NCI-H1092 treated with DMSO at 0.1 percent for 48 hours (cell line): ENCODE data around the gene TPT1.

Experiments used
- DNase-seq: peaks from one replicate; lab custom pipeline; 2025; lab: John Stamatoyannopoulos, UW

TPT1 gene

DNA sequence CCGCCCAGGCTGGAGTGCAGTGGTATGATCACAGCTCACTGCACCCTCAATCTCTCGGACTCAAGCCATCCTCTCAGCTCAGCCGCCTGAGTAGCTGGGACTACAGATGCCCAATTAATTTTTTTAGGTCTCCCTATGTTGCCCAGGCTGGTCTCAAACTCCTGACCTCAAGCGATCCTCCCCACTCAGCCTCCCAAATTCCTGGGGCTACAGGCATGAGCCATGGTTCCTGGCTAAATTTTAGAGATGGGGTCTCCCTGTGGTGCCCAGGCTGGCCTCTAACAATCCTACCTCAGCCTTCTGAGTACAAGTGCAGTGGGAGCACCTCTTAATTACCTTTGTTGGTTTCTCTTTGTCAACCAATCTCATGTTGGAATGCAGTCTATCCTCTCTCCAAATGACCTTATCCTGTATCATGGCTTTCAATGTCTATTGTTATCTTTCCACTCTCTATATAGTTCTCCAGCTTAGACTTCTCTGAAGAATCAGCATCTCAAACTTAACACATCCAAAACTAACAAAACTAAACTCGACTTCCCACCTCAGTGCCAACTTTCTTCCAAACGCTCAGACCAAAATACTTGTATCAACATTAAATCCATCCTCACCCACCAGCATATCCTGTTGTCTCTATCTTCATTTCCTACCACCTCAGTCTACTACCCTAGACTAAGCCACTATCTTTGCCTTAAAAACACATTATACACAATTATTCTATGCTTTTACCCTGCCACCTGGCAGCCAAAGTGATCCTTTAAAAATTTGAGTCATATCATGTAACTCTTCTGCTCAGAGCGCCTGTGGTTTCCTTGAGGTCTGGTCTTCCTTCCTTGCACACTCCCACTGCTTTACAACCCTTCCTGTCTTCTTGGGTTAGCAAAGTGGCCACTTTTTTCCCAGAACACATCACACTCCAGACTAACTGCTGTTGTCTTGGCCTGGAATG, 6.7 kb downstream of the TPT1 start:
- no peak for DNase-seq

DNA sequence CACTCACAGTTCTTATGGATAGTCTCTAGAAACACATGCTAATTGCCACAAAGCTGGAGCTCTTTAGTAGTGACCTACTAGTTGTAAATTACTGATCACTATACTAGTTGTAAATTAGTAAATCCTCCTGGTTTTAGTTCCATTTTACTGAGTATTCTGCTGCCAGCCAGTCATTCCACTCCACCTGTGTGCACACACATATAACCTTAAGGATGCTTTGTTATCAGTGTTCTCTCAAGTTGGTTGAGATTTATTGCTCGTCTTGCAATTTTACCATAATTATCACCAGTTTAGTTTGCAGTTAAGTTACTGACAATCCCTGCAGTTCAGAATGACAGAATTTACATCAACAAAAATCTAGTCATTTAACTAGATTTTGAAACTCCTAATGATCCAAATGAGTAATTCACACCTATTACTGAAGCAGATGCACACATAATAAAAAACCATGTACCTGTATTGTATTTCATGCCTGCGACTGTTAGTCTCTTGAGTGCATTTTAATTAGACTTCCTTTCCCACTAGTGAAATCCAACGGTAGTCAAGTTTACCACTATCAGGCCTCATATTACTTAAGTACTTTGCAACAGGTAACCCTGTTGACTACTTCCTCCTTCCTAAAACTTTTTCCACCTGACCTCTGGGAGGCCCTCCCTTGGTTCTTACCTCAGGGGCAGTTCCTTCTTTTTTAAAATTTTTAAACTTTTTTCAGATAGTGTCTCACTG, 7.6 kb downstream of the TPT1 start:
- DNase-seq = no peak

DNA sequence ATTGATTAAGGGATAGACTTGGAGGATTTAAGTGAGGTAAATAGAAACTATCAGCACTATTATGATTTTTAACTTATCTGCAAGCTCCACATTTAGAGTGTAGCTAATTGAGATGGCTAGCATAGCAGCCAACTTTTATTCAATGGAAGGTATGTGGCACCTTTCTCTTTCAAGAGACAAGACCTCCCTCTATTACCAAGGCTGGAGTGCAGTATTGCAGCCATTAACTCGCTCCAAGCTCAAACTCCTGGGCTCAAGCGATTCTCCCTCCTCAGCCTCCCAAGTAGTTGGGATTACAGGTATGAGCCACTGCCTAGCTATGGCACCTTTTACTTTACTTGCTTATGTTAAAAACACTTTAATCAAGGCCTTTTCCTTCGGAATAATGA, 8.2 kb downstream of the TPT1 start:
- no peak for DNase-seq

DNA sequence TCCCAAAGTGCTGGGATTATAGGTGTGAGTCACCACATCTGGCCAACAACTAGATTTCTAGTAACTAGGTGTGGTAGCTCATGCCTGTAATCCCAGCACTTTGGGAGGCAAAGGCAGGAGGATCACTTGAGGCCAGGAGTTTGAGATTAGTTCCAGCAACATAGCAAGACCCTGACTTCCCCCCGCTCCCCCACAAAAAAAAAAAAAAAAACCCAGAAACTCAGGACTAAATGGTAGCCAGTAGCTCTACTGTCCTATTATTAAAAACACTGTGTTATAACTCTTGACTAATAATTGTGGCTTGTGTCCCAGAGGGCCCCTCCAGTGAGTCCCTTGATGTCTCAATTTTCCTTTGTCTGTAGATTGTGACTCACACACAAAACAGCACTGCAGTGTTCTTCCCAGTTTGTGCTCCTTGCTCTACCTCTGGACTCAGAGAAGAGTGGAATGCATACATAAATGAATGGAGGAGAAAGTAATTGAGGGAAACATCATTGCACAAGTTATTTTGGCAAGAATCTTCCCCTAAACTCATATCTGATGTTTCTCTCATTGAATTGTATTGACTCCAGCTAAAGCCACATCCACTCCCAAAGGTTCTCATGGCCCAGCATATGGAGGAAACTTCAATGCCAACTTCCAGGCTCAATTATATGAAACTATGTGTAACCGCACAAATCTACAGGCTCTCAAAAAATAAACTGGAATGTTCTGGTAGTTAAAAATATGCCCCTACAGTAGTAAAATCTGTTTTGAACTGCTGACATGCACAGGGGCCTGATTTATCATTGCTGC, 8.8 kb downstream of the TPT1 start:
- DNase-seq = no peak

DNA sequence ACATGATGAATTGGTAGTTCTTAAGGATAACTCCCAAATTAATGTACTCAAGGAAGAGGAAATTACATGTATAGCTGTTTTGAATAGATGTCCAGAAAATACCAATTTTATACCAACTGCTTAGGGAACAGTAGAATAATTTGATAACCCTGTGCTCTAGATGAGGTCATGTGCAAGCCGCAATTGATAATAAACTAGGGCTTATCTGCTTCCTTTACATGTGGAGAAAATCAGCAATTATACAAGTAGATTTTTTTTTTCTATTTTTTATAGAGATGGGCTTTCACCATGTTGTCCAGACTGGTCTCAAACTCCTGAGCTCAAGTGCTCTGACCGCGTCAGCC, 9.3 kb downstream of the TPT1 start:
- no peak for DNase-seq

DNA sequence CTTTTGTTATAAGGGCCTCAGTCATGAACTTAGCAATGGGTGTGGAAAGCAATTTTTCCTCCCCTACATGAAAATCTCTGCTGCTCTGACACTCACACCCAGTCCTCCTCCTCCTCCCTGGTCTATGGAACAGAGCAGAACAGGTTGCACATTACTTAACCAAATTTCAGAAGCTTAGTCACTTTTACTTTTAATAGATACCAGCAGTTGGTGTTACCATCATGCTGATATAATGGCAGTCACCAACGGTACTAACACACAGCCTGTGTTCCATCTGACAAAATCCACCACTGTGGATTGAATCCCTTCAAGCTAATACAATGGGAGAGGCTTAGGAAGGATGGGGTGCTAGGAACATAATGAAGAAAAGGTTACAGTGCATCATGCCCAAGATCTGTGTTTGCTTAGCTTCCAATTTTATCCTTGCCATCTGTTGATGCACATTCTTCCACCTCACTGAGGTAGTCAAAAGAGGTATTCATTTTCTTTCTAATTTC, 9.8 kb downstream of the TPT1 start:
- no peak for DNase-seq

DNA sequence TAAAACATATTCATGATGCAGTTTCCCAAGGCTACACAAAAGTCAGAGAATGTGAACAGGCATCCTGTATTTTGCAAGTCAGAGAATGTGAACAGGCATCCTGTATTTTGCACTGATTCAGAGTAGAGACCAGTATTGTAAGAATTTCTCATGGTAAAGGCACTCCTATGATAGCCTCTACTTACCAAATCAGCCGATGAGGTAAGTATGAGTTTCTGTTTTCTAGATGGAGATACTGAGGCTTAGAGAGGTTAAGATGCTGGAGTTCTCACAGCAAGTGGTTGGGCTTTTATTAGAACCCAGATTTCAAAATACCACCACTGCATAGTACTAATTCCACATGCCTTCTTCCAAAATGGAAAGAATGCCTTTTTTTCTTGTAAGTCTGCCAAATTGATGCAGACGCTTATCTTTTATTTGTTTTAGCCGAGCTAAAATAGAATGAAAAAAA, 12.3 kb downstream of the TPT1 start:
- no peak for DNase-seq

DNA sequence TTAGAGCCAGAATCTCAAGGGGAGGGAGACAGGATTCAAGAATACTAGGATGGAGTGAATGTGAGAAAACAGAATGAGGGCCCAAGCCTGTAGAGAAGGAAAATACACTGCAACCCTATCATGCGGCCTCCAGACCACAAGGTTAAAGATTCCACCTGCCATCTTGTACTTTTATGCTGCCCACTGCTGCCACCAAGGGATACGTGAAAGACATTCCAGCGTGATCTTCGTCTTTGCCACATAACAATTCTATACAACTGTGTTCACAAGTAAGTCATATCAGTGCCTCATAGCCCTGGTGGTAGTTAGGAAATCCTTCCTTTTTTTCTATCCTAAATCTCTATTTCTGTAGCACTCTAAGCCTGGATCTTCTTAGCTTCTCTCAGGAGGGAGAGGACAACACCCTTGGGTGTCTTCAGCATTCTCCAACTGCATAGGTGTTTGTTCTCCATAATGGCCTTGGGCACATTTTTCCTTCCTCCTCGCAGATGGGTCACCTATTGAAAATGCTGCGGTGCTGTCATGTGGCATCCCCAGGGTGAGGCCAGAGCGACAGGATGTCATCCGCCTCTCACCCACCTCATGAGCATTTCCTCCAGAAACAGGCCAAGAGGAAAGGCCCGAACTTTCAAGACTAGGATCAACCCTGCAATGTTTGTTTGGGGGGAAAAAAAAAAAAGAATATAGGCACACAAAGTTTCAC, 13.6 kb downstream of the TPT1 start:
- no peak for DNase-seq

DNA sequence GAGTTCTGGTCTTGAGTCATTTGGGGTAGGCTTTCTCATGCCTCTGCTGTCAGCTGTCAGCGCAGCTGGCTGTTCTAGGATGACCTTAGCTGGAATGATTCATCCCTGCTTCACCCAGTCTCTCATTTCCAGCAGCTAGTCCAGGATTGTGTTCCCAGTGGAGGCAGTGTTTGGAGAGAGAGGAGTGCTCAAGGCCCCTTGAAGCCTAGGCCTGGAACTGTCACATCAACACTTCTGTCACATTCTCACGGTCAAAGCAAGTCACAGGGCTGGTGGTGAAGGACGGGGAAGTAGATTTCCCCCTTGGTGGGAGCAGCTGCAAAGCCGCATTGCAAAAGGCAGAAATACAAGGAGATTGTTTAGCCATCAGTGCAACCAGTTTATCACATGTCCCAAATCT, 15.2 kb downstream of the TPT1 start:
- no peak for DNase-seq

DNA sequence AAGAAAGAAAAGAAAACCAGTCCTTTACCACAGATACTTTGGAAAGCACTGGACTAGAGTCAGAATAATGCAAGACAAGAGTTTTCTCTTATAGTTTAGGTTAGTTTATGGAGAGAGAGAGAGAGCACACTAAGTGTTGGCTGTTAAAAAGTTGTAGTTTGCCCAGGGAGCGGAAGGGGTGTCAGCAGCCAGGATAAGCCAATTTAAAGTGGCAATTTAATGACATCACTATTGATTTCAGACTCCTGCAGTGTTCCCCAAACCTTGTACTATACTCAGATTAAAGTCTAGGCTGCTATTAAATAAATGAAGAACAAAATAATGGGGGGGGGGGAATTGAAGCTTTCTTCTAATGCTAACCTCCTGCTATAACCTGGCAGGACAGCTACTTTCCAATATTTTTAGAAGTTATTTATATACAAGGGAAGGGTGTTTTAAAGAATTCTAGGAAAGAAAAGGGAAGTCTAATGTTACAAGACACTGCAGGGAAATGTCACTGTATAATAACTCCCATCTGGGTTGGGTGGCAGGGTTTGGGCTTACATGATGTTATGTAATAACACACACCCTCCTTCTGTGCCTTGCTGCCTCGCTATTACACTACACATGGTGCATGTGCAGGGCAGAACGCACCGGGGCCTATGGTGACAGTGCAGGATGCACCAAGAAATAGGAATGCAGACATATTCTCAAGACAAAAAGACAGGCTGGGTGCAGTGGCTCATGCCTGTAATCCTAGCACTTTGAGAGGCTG, 19.9 kb downstream of the TPT1 start:
- no peak for DNase-seq

DNA sequence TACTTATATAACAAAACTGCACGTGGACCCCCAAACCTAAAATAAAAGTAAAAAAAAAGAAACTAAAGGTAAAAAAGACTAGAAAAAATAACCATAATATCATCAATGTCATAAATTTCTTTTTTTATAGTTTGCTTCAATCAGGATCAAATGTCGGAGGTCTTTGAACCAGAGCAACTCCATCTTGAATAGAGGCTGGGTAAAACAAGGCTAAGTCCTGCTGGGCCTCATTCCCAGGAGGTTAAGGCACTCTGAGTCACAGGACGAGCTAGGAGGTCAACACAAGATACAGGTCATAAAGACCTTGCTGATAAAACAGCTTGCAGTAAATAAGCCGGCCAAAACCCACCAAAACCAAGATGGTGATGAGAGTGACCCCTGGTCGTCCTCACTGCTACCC, 24.0 kb downstream of the TPT1 start:
- no peak for DNase-seq

DNA sequence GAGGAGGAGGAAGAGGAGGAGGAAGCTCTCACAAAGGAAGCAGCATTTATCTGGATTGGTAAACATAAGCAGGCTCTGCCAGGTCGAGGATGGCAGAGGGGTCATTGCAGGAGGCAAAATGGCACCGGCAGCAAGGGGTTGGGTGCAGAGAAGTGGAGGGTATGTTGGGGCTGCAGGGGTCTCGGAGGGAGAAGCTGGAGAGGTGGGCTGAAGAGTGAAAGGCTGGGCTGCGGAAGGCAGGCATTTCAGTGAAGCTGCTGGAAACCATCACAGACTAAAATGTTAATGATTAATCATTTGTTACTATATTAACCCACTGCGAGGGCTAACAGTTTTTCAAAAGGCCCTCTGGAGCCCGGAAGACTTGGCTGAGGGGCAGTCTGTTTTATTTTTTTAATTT, 24.6 kb downstream of the TPT1 start:
- DNase-seq = no peak

DNA sequence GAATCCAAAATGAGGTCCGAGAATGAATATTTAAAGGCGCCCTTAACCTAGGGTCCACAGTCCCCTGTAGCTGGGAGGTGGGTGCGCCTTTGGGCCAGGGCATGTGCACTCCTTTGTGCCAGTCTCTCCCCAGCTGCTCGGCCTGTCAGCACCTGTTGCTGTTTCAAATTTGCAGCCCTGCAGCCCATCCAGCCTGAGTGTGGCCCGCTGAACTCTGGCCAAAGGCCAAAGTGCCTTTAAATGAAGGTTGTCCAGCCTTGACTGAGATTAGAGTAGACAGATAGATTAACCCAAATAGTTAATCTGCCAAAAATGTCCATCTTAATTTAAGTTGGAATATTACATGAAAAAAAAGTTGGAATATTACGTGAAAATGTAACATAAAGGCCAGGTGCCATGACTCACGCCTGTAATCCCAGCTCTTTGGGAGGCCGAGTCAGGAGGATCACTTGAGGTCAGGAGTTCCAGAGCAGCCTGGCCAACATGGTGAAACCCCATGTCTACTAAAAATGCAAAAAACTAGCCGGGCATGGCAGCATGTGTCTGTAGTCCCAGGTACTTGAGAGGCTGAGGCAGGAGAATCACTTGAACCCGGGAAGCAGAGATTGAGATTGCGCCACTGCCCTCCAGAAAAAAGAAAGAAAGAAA, 25.3 kb downstream of the TPT1 start:
- DNase-seq = no peak

DNA sequence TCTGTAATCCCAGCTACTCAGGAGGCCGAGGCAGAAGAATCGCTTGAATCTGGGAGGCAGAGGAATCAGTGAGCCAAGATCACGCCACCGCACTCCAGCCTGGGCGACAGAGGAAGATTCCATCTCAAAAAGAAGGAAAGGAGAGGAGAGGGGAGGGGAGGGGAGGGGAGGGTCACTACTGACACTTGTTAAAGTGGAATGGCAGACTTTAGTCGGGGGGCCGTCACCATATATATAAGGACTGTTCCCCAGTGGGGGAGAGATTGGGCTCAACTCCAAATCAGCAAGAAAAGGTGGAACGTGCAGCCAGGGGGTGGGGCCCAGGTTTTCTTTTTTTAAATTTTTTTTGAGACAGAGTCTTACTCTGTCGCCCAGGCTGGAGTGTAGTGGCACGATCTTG, 26.2 kb downstream of the TPT1 start:
- no peak for DNase-seq

DNA sequence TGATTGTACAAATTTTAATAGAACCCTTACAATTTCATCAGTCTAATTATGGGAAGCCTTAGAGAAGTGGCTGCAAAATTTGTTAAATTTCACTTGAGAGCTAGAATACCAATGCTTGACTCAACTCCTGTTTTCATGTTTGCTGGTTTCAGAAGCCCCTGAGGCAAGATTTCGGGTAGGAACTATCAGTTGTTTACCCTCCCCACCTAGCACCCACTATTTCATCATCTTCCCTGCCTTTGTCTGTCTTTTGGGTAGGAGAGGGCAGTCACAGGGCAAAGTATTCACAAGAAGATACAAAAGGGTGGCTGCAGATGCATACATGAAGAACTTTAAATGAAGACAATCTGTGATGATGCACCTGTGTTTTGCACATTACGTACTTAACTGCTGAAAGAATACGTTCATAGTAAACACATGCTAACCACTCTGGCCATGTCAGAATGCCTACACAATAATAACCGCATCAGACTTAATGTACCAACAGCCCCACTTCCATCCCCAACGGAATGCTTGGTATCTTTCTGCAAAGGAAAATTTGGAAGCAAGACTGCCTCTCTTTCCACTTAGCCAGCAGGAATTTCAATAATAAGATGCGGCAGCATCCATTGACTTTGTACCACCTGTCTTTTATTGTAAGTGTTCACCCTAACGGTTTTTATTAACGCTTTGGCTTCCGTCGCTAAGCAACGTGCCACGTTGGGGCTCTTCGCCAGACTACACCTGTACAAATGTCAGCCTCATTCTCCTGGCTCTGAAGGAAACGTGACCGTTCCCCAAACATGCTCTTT, 30.4 kb downstream of the TPT1 start:
- peak; percentile 53 for DNase-seq

DNA sequence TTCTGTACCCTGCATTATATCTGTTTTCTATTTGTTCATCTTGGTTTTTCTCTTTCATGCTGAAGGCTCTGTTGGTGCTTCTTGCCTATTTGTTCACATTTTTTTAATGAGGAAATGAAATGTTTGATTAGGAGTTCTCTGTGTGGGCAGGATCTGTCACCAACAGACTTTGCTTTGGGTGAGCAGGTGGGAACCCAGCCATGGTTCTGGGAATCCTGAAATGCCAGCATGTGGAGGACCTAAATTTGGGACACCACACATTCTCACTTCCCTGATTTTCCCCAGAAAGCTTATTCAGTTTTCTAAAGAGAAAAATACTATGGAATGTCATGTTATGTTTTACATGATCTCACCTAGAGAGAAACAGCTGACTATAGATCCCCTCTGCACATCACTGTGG, 34.0 kb downstream of the TPT1 start:
- DNase-seq = no peak

DNA sequence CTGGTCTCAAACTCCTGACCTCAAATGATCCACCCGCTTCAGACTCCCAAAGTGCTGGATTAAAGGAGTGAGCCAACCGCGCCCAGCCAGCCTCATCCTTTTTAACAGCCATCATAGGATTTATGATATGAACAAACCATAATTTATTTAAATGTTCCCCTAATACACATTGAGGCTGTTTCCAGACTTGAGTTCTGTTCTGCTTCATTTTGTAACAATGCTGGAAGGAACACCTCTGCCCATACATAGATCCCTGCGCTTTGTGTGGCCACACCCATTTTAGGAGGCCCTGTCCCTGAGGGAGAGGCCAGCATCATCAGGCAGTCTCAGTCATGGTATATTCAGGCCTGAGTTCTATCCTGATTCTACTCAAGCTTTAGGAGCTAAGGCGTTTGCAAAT, 35.9 kb downstream of the TPT1 start:
- no peak for DNase-seq

DNA sequence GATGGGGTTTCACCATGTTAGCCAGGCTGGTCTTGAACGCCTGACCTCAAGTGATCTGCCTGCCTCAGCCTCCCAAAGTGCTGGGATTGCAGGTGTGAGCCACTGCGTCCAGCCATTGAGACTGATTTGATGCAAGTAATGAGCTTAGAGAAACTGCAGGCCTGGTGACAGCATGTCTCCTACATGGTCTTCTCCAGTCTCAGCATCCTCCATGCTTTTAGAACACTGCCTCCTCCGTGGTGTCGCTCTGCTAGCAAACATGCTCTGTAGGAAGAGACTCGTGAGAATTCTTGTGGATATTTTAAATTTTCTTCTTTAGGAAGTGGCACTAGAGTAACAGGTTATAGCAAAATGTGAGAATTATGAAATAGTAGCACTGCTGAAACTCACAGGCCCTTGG, 37.1 kb downstream of the TPT1 start:
- DNase-seq = no peak

DNA sequence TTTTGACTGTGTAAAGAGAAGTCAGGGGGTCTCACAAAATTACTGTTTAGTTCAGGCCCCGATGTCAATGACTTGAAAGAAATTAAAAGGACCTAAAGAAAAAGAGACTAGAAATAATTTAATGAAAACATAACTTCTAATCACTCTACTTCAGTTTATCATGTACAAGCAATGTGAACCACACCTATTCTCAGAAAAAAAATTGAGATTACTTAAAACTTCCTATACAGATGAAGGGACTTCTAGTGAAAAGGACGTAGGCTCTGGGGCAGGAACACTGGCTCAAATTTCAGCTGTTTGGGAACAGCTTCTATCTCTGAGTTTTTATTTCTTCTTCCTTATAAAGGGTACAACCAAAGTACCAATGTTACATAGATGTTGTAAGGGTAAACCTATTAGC, 38.0 kb downstream of the TPT1 start:
- DNase-seq = no peak

DNA sequence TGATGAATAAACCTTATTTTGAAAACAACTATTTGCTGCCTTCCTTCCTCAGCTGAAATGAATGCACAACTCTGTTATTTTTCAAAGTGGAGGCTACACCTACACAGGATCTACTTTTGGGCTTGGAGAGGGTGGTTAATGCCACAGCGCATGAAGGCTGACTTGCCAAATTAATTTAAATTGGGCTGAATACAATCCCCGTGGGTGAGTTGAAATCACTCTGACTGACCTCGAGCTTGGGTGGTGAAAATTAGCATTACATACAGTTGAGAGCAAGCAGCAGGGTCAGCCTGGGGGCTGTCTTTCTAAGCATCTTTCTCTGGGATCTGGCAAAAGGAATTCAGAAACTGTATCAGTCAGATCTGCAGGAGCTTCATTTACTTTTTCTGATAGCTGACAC, 38.5 kb downstream of the TPT1 start:
- DNase-seq = no peak
